Measurements from ENCODE around the gene SEMA6D. TPM values are rescaled to one million over a fixed set of nuclear protein-coding genes. Genes with fewer than 3 reads are reported as not detected.

Gene SEMA6D
- total RNA-seq, 2 experiments from 2014 or later: not detected

DNA sequence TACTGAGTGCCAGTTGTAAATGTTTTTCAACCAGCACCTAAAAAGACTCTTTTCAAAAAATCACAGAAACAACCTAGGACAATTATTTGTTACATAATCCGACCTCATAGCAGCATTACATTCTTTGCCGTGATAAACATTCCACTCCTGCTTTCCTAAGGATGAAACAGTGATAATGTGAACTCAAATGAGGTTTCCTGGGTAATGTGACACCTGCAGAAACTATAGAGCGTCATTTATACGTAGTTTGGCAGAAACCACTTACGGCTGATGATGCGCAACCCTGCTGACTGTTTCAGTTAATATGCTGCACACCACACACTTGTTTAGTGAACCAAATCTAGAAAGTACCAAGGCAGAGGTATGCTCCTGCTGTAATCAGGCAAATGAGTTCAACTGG, 55.8 kb downstream of the SEMA6D start:
- Mint-ChIP-seq H3K4me1 (no peaks in the 10 kb centered on the region), H3K27me3 (no peaks in the 10 kb centered on the region), H3K9me3 (peaks cover 1% of the 10 kb centered on the region), H3K4me3 (no peak overlapping the region), H3K27ac (no peak overlapping the region), H3K36me3 (no peaks in the 10 kb centered on the region)
- DNase-seq: no peak

DNA sequence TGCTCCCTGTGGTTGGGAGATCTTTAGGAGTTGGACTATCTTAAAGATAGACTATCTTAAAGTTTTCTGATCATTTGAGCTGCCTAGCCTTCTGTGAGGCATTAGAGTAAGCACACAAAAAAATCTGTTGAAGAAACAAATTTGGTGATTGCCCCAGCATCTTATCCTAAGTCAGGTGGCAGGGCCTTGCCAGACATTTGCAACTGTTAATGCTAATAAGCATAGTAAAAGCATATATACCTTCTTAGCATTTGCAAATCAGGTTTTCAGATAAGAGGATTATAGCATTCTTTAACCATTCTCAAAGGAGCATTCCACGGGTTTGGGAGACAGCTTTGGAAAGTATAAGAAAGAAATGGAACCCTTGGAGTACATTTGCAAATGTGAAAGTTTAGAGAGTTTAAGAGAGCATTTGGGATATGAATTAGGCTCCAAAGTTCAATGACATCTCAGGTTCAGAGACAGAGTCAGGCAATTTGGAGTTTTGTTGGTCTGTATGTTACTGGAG, 61.0 kb downstream of the SEMA6D start:
- Mint-ChIP-seq H3K27ac (no peak overlapping the region), H3K36me3 (no peaks in the 10 kb centered on the region), H3K9me3 (no peaks in the 10 kb centered on the region), H3K4me1 (no peaks in the 10 kb centered on the region), H3K27me3 (peaks cover 6% of the 10 kb centered on the region), H3K4me3 (no peak overlapping the region)
- no peak for DNase-seq

DNA sequence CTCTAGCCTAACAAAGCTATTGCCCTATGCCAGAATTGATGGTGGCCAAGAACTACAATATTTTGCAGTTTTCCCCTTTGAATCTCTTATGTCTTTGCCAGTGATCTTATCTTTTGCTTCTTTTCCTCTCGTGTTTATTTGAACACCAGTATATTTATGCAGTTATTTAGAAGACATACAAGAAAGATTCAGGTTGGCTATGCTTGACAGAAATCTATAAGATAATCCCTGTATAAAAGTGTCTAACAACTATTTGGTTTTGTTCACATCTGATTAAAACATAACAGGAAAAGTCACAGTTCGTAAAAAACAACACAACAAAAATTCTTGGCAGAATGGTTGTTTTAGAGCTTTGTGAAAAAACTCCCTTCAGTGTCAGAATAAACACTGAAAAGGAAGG, 63.7 kb downstream of the SEMA6D start:
- no peaks in the 10 kb centered on the region for H3K36me3 Mint-ChIP-seq
- H3K9me3 Mint-ChIP-seq: no peaks in the 10 kb centered on the region
- DNase-seq: no peak
- H3K27me3 Mint-ChIP-seq: peaks cover 6% of the 10 kb centered on the region
- no peak overlapping the region for H3K27ac Mint-ChIP-seq
- H3K4me1 Mint-ChIP-seq: no peaks in the 10 kb centered on the region
- no peak overlapping the region for H3K4me3 Mint-ChIP-seq

DNA sequence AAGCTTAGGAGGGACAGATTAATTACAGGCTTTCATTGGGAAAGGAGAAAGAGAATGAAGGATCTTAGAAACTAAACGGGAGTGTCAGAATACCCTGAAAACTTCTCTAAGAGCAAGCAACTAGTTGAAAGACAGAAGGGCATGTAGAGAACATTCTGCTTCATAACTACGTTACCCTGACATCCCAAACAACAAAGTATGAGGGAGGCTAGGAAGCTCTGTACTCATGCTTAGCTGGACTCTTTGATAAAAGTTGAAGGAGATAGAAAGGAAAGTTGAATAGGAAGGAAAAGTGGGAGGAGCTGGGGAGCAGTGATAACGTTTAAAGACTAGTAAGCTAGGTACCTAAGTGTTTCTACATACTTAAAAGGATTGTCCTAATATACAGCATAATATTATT, 64.2 kb downstream of the SEMA6D start:
- no peaks in the 10 kb centered on the region for H3K36me3 Mint-ChIP-seq
- H3K27ac Mint-ChIP-seq: no peak overlapping the region
- no peaks in the 10 kb centered on the region for H3K9me3 Mint-ChIP-seq
- H3K27me3 Mint-ChIP-seq: peaks cover 6% of the 10 kb centered on the region
- DNase-seq: no peak
- H3K4me1 Mint-ChIP-seq: no peaks in the 10 kb centered on the region
- H3K4me3 Mint-ChIP-seq: no peak overlapping the region

DNA sequence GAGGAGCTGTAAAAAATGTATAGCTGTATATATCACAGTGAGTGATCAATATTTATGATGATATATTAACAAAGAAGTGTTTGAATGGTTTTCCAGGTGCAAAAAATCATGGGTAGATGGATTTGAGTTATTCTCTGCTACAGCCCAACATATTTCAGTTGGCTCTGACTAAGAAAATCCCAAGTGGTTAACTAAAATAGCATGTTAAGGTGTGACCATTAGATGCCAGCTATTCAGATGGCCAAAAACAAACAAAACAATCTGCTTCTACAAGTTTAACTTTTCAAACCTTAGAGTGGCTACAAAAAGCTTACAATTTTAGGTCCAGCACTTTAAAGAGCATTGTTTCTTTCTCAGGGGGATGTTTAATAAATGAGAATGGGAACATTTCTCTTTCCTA, 67.5 kb downstream of the SEMA6D start:
- Mint-ChIP-seq H3K27ac (no peak overlapping the region), H3K4me3 (no peak overlapping the region), H3K4me1 (no peaks in the 10 kb centered on the region), H3K36me3 (no peaks in the 10 kb centered on the region), H3K9me3 (no peaks in the 10 kb centered on the region), H3K27me3 (peaks cover 4% of the 10 kb centered on the region)
- DNase-seq: no peak

DNA sequence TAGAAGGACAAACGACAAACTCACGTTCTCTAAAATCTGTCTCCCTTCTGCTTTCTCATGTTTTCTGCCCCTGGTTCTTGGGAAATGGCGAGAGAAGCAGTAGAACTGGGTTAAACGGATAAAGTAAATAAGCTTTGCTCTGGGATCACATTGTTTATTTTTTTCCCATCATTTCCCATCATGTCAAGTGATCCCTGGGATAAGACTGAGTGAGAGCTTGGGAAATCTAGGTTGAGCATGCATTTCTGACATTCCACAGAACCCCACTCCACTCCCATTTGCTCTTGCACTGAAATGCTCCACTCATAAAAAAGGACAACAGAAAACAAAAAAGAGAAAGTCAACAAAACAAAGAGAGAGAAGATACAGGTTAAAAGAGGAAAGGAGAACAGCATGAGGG, 69.1 kb downstream of the SEMA6D start:
- Mint-ChIP-seq H3K9me3 (no peaks in the 10 kb centered on the region), H3K4me3 (no peak overlapping the region)

DNA sequence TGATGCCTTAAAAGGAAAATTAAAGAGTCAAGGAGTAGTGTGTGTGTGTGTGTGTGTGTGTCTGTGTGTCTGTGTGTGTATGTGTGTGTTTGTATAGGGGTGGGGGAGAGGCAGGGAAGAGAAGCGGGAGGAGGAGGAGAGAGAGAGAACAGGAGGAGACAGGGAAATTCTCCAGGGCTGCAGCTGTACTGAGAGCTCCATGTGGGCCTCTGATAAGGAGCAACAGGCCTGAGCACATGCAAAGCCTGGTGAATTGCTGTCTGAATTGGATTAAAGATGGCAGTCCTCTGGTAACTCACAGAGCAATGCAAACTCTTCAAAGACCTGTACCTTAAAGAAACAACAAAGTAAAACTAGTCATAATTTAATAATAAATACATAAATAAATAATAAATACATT, 70.6 kb downstream of the SEMA6D start:
- DNase-seq: no peak
- Mint-ChIP-seq H3K27ac (no peak overlapping the region), H3K9me3 (no peaks in the 10 kb centered on the region)

More for the DNA sequence above, 69.1 kb downstream of the SEMA6D start:
- H3K36me3 Mint-ChIP-seq: no peaks in the 10 kb centered on the region
- no peak for DNase-seq
- no peak overlapping the region for H3K27ac Mint-ChIP-seq
- no peaks in the 10 kb centered on the region for H3K4me1 Mint-ChIP-seq
- H3K27me3 Mint-ChIP-seq: peaks cover 4% of the 10 kb centered on the region

DNA sequence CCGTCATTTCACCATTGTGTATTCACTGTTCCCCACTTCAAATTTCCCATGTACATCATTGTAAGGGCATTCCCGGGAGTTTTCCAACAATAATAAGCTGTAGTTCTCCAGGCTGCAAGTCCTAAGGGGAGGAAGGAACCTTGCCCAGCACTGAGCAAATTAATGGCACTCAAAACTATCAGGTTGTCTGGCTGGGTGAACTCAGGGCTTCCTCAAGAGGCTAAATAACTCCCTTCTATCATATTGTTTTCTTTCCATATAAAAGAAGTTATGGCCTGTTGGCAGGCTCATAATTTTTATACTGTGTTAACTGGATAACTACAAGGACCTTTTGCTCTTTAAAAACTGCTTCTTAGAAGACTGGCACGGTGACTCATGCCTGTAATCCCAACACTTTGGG, 71.4 kb downstream of the SEMA6D start:
- no peak overlapping the region for H3K4me3 Mint-ChIP-seq
- no peaks in the 10 kb centered on the region for H3K36me3 Mint-ChIP-seq
- H3K27ac Mint-ChIP-seq: no peak overlapping the region
- no peaks in the 10 kb centered on the region for H3K4me1 Mint-ChIP-seq
- H3K27me3 Mint-ChIP-seq: peaks cover 4% of the 10 kb centered on the region
- DNase-seq: no peak
- H3K9me3 Mint-ChIP-seq: no peaks in the 10 kb centered on the region

More for the DNA sequence above, 70.6 kb downstream of the SEMA6D start:
- Mint-ChIP-seq H3K4me1 (no peaks in the 10 kb centered on the region), H3K4me3 (no peak overlapping the region), H3K27me3 (peaks cover 4% of the 10 kb centered on the region), H3K36me3 (no peaks in the 10 kb centered on the region)

DNA sequence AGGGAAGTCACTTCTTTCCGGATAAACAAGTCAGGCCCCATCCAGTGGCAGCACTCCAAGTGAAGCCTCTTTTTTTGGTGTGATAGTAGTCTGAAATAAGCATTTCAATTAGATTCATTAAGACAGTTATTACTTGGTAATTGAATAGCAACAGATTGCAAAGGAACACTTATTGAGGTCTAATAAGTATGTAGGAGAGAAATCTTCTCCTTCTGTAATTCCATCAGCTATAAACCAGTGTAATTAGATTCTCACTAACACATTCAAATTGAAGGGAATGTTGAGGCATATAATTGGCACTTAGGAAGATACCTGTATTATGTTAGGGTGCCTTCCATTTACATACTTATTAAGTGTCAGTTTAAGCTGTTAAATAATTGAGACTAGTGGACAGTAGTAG, 73.9 kb downstream of the SEMA6D start:
- Mint-ChIP-seq H3K36me3 (no peaks in the 10 kb centered on the region), H3K4me1 (no peaks in the 10 kb centered on the region), H3K4me3 (no peak overlapping the region), H3K27me3 (peaks cover 4% of the 10 kb centered on the region), H3K9me3 (no peaks in the 10 kb centered on the region), H3K27ac (no peak overlapping the region)
- DNase-seq: no peak

DNA sequence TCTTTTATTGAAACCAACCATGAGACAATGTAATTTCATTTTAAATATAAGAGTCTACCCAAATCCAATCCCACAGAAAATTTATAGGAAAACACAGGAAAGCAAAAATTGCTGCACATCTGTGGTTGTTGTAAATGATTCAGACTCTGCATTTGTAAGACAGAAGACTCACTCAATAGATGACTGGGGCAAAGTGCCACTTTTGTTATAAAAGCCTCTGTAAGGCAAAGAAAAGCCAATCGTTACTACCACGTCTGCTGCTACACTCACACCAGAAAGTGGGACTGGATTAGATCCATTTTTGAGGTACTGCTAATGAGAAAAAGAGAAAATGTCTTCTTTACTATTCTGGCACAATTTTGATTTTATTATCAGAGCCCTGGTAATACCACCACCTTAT, 74.9 kb downstream of the SEMA6D start:
- no peaks in the 10 kb centered on the region for H3K4me1 Mint-ChIP-seq
- DNase-seq: no peak
- no peak overlapping the region for H3K27ac Mint-ChIP-seq
- H3K36me3 Mint-ChIP-seq: no peaks in the 10 kb centered on the region
- H3K4me3 Mint-ChIP-seq: no peak overlapping the region
- H3K9me3 Mint-ChIP-seq: no peaks in the 10 kb centered on the region
- peaks cover 4% of the 10 kb centered on the region for H3K27me3 Mint-ChIP-seq

DNA sequence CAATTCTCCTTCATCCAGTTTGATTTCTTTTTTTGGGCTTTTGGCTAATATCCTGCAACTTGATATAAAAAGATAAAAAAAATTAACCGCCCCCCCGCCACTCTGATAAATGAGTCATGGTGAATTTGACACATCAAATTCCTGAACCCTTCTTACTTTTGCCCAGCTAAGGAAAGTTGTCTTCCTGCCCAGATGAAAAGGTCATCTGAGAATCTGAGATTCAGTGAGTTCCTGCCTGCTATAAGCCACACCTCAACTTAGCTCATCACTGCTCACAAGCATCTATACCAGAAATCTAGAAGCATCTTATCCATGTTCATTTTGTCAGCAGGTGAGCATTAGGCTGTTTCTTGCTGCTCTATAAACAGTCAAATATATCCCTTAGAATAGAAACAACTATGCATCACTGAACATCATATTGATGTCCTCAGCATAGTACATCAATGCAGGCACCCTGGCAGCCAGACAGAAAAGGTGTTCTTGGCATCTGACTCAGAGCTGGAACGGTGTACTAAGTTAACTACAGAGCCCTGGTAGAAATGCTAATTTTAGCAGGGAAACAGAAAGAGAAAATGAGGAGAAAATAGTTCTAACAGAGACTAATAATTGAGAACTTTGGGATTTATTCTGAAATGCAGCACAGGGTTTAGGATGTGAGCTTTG, 77.1 kb downstream of the SEMA6D start:
- no peak overlapping the region for H3K27ac Mint-ChIP-seq
- H3K4me1 Mint-ChIP-seq: no peaks in the 10 kb centered on the region
- no peaks in the 10 kb centered on the region for H3K27me3 Mint-ChIP-seq
- H3K9me3 Mint-ChIP-seq: no peaks in the 10 kb centered on the region
- H3K4me3 Mint-ChIP-seq: no peak overlapping the region
- no peaks in the 10 kb centered on the region for H3K36me3 Mint-ChIP-seq
- no peak for DNase-seq

DNA sequence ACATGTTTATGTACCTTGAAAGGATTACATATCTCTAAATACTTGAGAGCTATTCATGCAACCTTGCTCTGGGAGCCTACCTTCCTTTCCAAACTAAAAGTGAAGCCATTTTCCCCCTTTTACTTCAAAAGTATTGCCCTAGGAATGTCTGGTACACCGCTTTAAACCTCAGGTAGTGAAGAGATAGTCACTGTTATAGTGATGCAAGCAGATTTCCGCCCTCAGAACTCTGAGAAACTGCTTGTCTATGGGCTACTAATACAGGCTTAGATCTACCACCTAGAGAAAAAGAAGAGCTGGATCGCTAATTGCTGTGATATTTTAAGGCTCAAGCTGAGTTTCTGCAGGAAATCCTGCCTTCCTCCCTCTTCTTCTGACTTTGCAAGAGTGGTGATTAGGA, 78.6 kb downstream of the SEMA6D start:
- Mint-ChIP-seq H3K36me3 (no peaks in the 10 kb centered on the region), H3K4me3 (no peak overlapping the region), H3K27me3 (no peaks in the 10 kb centered on the region), H3K4me1 (no peaks in the 10 kb centered on the region), H3K9me3 (no peaks in the 10 kb centered on the region), H3K27ac (no peak overlapping the region)
- DNase-seq: no peak

DNA sequence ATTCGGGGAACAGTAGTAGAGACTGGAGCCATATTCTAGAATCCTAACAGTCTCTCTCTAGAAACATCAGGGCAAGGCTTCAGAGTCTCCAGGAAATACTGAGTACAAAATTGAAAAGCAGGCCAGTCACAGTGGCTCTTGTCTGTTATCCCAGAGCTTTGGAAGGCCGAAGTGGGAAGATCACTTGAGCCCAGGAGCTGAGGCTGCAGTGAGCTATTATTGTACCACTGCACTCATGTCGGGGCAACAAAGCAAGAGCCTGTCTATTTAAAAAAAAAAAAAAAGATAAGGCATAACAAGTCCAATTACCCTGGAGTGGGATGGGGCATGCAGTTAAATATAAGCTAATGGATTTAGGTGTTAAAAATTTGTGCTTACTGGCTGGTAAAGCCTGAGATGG, 79.0 kb downstream of the SEMA6D start:
- Mint-ChIP-seq H3K9me3 (no peaks in the 10 kb centered on the region), H3K4me3 (no peak overlapping the region), H3K27ac (no peak overlapping the region), H3K27me3 (no peaks in the 10 kb centered on the region), H3K36me3 (no peaks in the 10 kb centered on the region), H3K4me1 (no peaks in the 10 kb centered on the region)
- no peak for DNase-seq

DNA sequence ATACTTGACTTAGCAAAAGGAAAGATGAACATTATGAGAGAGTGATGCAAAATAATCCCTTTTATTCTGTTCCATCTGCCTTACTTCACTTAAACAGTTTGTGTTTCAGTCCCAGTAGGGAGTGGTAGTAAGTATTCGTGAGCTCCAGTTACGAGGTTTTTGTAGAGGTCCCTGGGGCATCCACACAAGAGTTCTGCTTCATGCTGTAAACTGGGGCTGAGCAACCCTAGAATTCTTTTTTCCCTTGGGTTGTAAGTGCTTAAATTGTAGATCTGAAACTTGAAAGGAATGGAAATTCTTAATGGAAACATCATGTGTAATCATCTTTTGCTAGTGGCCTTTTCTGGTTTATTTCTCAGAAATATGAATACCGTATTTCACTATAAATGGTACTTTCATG, 79.5 kb downstream of the SEMA6D start:
- no peak for DNase-seq
- H3K4me3 Mint-ChIP-seq: no peak overlapping the region
- H3K27me3 Mint-ChIP-seq: no peaks in the 10 kb centered on the region
- no peak overlapping the region for H3K27ac Mint-ChIP-seq
- H3K4me1 Mint-ChIP-seq: no peaks in the 10 kb centered on the region
- H3K9me3 Mint-ChIP-seq: no peaks in the 10 kb centered on the region
- H3K36me3 Mint-ChIP-seq: no peaks in the 10 kb centered on the region

DNA sequence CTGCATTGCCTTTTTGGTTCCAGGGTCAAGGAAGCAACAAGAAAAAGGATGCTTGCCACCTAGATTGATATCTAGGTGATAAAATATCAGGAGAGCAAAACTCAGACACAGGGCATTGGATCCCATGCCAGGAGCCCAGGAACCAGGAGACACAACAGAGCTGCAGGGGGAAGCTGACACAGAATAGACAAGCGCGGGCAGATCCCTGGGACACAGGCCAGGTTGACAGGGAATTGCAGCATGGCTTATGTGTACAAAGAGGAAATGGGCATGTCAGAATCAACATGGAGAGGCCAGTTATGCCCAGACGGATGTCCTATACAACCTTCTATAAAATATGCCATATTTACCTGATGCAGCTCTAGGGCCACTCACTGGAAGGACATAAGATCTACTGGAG, 84.2 kb downstream of the SEMA6D start:
- H3K27ac Mint-ChIP-seq: no peak overlapping the region
- no peak for DNase-seq
- H3K36me3 Mint-ChIP-seq: no peaks in the 10 kb centered on the region
- peaks cover 4% of the 10 kb centered on the region for H3K27me3 Mint-ChIP-seq
- no peaks in the 10 kb centered on the region for H3K9me3 Mint-ChIP-seq
- no peaks in the 10 kb centered on the region for H3K4me1 Mint-ChIP-seq
- H3K4me3 Mint-ChIP-seq: no peak overlapping the region

DNA sequence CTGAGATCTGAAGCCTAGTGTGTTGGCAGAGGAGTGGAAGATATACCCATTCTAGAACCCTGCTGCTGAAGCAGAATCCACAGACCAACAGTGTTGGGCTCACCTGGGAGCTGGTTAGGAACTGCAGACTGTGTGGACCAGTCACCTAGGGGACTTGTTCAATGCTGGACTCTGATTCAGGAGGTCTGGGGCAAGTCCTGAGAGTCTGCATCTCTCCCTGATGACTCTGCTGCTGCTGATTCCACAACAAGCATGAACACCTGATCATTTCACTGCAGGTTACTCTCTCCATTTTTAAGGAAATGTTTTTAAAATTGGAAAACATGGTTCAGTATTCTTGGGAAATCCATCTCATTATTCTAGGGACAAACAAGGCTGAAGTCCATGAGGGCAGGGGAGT, 84.9 kb downstream of the SEMA6D start:
- Mint-ChIP-seq H3K4me3 (no peak overlapping the region), H3K4me1 (no peaks in the 10 kb centered on the region), H3K9me3 (no peaks in the 10 kb centered on the region), H3K27ac (no peak overlapping the region), H3K36me3 (no peaks in the 10 kb centered on the region), H3K27me3 (peaks cover 4% of the 10 kb centered on the region)
- no peak for DNase-seq
